ENCODE data around the gene RAPGEFL1.

DNA sequence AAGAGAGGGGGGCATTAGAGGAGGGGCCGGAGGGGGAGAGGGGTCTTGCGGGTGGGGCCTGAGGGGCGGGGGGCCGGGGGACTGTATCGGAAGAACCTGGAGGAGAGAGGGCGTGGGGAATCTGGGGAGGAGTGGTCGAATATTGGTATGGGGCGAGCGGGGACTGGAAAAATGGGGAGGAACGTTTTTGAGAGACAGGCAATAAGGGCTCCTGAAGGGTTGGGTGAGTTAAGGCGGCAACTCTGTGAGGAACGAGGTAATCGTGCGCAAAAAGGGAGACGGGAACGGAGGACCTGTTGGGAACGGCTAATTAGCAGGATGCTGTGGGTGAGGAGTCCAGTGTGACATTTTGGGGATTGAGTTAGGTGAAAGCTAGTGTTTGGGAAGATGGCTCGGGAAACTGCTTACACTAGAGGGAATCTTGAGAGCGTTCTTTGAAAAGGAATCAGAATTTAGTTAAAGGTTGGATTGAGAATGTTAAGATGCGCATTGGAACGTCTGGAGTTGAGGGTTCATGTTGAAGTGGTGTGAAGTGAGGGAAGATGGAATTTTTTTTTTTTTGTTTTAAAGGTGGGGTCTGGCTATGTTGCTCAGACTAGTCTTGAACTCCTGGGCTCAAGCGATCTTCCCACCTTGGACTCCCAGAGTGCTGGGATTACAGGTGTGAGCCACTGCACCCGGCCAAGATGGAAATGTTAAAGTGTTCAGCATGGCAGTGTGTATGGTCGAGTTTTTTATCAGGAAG is 42.5 kb downstream of the RAPGEFL1 start:
- TF ChIP-seq, protein P1, sequence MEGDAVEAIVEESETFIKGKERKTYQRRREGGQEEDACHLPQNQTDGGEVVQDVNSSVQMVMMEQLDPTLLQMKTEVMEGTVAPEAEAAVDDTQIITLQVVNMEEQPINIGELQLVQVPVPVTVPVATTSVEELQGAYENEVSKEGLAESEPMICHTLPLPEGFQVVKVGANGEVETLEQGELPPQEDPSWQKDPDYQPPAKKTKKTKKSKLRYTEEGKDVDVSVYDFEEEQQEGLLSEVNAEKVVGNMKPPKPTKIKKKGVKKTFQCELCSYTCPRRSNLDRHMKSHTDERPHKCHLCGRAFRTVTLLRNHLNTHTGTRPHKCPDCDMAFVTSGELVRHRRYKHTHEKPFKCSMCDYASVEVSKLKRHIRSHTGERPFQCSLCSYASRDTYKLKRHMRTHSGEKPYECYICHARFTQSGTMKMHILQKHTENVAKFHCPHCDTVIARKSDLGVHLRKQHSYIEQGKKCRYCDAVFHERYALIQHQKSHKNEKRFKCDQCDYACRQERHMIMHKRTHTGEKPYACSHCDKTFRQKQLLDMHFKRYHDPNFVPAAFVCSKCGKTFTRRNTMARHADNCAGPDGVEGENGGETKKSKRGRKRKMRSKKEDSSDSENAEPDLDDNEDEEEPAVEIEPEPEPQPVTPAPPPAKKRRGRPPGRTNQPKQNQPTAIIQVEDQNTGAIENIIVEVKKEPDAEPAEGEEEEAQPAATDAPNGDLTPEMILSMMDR (IDR thresholded peaks at IDR 0.05; ENCODE audit: extremely low read depth in 1 of 2, insufficient read depth in 1 of 2, low read depth in 1 of 2, low read length in 2 of 2): no peak
- TF ChIP-seq POLR2A (IDR thresholded peaks at IDR 0.05; ENCODE audit: low read depth, low read length) (no peak), POLR2AphosphoS5 (IDR thresholded peaks at IDR 0.05; ENCODE audit: insufficient read depth, low read depth, low read length) (no peak), MYC (IDR thresholded peaks at IDR 0.05; ENCODE audit: low read depth, low read length) (no peak), EZH2 (IDR thresholded peaks at IDR 0.05; ENCODE audit: borderline replicate concordance, low read depth, low read length, severe bottlenecking) (no peak)
- TF ChIP-seq, protein P2, sequence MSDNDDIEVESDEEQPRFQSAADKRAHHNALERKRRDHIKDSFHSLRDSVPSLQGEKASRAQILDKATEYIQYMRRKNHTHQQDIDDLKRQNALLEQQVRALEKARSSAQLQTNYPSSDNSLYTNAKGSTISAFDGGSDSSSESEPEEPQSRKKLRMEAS (IDR thresholded peaks at IDR 0.05; ENCODE audit: insufficient read depth, insufficient read length): no peak

Data from endothelial cell of umbilical vein (primary cell).